Left ventricle myocardium superior (tissue), 1 donor: ENCODE data around the gene PNPLA2. TPM values are rescaled to one million over a fixed set of nuclear protein-coding genes. Genes with fewer than 3 reads are reported as not detected.

Experiments used
- ATAC-seq: fragments of 200-7000 bp; cut with Tn5 transposase; one replicate; pipeline ENCODE4 v1.9.1; 2020; ENCODE audit warnings: mild to moderate bottlenecking, moderate library complexity
- DNase-seq: peaks from one replicate; pipeline ENCODE4 v3.0.0-alpha.2; 2020
- intact Hi-C: fragments of 100-400 bp; cut with micrococcal nuclease; formaldehyde crosslinking; loops from one replicate; pipeline ENCODE4 v1.11.0; 2022
- total RNA-seq: library from RNA; stranded (reverse); fragmentation: NEBNext Ultra II Directional; extraction: Animal tissue kit (Norgen Biotek cat#: 25700); gene quantifications from one replicate; pipeline ENCODE4 v1.2.1, GENCODE V29; 2021
- donor health status: DM: no; HTN: yes; CAD: no; lungs with severe emphysema.

The PNPLA2 gene
- total RNA-seq, 1 donor from 2014 or later = 321 TPM

GRCh38 chr11:837189-837989 lies 18.7 kb downstream of the PNPLA2 start:
- no peak for DNase-seq
- intact Hi-C loops = no loop called here
- ATAC-seq = no peak

GRCh38 chr11:837990-838307 lies 19.2 kb downstream of the PNPLA2 start:
- DNase-seq = no peak
- no peak for ATAC-seq
- intact Hi-C loops = no loop called here

- intact Hi-C loops = no loop called here
- no peak for DNase-seq
- ATAC-seq = no peak
These were observed 19.9 kb downstream of the PNPLA2 start for GRCh38 chr11:838441-839279.

- DNase-seq = no peak
- intact Hi-C loops = no loop called here
These were observed 20.5 kb downstream of the PNPLA2 start for GRCh38 chr11:839280-839623.

GRCh38 chr11:839875-840617 lies 21.3 kb downstream of the PNPLA2 start:
- no peak for DNase-seq

More at GRCh38 chr11:839280-839623, 20.5 kb downstream of the PNPLA2 start:
- no peak for ATAC-seq

GRCh38 chr11:841981-842369 lies 23.3 kb downstream of the PNPLA2 start:
- ATAC-seq (peak; percentile 0), DNase-seq (no peak)
- intact Hi-C loops = no loop called here

More at GRCh38 chr11:839875-840617, 21.3 kb downstream of the PNPLA2 start:
- intact Hi-C loops = no loop called here
- ATAC-seq = no peak

GRCh38 chr11:842370-843002 lies 23.8 kb downstream of the PNPLA2 start, which contains the start of the genes POLR2L and TSPAN4:
TSS of gene POLR2L (minus strand) at chr11:842529. CDS start at chr11:842508, 21 bp downstream.
TSS of gene TSPAN4 (plus strand) at chr11:842852. CDS start at chr11:850305, 7,453 bp downstream.
- peak; percentile 95 for DNase-seq
- intact Hi-C loops = no loop called here
- ATAC-seq = peak; percentile 52

GRCh38 chr11:843086-843734 lies 24.5 kb downstream of the PNPLA2 start:
- intact Hi-C loops = no loop called here
- ATAC-seq (peak; percentile 0), DNase-seq (peak; percentile 56)

GRCh38 chr11:843818-844692 lies 25.3 kb downstream of the PNPLA2 start:
- ATAC-seq (peak; percentile 50), DNase-seq (peak; percentile 93)
- intact Hi-C loops = no loop called here

- ATAC-seq = peak; percentile 62
- DNase-seq = peak; percentile 94
- intact Hi-C loops = no loop called here
These were observed 26.3 kb downstream of the PNPLA2 start for GRCh38 chr11:844693-845644.

- DNase-seq (no peak), ATAC-seq (no peak)
- intact Hi-C loops = no loop called here
These were observed 27.3 kb downstream of the PNPLA2 start for GRCh38 chr11:845872-846495.

- ATAC-seq (no peak), DNase-seq (no peak)
- intact Hi-C loops = no loop called here
These were observed 27.9 kb downstream of the PNPLA2 start for GRCh38 chr11:846496-847098.

- ATAC-seq (no peak), DNase-seq (no peak)
- intact Hi-C loops = no loop called here
These were observed 29.2 kb downstream of the PNPLA2 start for GRCh38 chr11:847876-848275.

- peak; percentile 4 for ATAC-seq
- intact Hi-C loops = no loop called here
These were observed 29.7 kb downstream of the PNPLA2 start for GRCh38 chr11:848380-848931.

GRCh38 chr11:849104-849824 lies 30.6 kb downstream of the PNPLA2 start:
- DNase-seq (peak; percentile 68), ATAC-seq (no peak)
- intact Hi-C loops = no loop called here

More at GRCh38 chr11:848380-848931, 29.7 kb downstream of the PNPLA2 start:
- DNase-seq = peak; percentile 71
